ENCODE data around the gene ANXA11.
"Not testable (repeated sequence)": the region's sequence is repeated elsewhere in the genome, so short reads cannot be mapped to it uniquely, and the experiment has no call there.

DNA sequence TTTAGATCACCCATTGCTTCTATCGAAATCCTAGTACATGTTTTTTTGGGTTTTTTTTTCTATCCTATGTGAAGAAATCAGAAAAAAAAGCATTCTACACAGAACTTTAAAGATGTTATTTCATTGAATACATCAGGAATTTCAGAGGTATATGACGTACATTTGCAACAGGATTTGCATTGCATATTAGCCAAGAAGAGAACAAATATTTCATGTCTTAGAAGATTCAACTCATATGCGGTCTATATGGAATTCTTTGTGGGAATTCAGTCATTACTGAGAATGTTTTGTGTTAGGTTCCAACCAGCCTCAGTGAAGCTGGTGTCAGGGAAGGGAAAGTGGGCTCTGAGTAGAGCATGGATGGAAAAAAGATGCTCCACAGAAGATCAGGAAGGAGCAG is 39.0 kb upstream of the ANXA11 start:
- TF ChIP-seq, protein P1, sequence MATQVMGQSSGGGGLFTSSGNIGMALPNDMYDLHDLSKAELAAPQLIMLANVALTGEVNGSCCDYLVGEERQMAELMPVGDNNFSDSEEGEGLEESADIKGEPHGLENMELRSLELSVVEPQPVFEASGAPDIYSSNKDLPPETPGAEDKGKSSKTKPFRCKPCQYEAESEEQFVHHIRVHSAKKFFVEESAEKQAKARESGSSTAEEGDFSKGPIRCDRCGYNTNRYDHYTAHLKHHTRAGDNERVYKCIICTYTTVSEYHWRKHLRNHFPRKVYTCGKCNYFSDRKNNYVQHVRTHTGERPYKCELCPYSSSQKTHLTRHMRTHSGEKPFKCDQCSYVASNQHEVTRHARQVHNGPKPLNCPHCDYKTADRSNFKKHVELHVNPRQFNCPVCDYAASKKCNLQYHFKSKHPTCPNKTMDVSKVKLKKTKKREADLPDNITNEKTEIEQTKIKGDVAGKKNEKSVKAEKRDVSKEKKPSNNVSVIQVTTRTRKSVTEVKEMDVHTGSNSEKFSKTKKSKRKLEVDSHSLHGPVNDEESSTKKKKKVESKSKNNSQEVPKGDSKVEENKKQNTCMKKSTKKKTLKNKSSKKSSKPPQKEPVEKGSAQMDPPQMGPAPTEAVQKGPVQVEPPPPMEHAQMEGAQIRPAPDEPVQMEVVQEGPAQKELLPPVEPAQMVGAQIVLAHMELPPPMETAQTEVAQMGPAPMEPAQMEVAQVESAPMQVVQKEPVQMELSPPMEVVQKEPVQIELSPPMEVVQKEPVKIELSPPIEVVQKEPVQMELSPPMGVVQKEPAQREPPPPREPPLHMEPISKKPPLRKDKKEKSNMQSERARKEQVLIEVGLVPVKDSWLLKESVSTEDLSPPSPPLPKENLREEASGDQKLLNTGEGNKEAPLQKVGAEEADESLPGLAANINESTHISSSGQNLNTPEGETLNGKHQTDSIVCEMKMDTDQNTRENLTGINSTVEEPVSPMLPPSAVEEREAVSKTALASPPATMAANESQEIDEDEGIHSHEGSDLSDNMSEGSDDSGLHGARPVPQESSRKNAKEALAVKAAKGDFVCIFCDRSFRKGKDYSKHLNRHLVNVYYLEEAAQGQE (IDR thresholded peaks at IDR 0.05; ENCODE audit: unreplicated experiment) = not testable (repeated sequence)
- TF ChIP-seq, protein P2, sequence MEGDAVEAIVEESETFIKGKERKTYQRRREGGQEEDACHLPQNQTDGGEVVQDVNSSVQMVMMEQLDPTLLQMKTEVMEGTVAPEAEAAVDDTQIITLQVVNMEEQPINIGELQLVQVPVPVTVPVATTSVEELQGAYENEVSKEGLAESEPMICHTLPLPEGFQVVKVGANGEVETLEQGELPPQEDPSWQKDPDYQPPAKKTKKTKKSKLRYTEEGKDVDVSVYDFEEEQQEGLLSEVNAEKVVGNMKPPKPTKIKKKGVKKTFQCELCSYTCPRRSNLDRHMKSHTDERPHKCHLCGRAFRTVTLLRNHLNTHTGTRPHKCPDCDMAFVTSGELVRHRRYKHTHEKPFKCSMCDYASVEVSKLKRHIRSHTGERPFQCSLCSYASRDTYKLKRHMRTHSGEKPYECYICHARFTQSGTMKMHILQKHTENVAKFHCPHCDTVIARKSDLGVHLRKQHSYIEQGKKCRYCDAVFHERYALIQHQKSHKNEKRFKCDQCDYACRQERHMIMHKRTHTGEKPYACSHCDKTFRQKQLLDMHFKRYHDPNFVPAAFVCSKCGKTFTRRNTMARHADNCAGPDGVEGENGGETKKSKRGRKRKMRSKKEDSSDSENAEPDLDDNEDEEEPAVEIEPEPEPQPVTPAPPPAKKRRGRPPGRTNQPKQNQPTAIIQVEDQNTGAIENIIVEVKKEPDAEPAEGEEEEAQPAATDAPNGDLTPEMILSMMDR (conservative IDR thresholded peaks at IDR 0.05; ENCODE audit: low read depth in 2 of 2) = not testable (repeated sequence)
- TF ChIP-seq POLR2AphosphoS5 (IDR thresholded peaks at IDR 0.05; ENCODE audit: low read depth); EZH2phosphoT487 (IDR thresholded peaks at IDR 0.05; ENCODE audit: unreplicated experiment): not testable (repeated sequence)

Data from GM23338 (cell line).